CD4-positive, alpha-beta memory T cell (primary cell): Measurements from ENCODE around the gene TULP3. TPM values are rescaled to one million over a fixed set of nuclear protein-coding genes. Genes with fewer than 3 reads are reported as not detected.
A peak's percentile ranks its signal among the peaks of the same experiment; 100 is the strongest.

Experiments used
- CTCF ChIA-PET: fragments of 350-600 bp; sonication (Branson Sonifier 250); formaldehyde crosslinking; loops from one replicate; lab custom pipeline; 2021; ENCODE audit warnings: inconsistent platforms; ENCODE audit not compliant: partially characterized antibody; lab: Charles Lee
- POLR2A ChIA-PET: fragments of 350-600 bp; sonication (Branson Sonifier 250); formaldehyde crosslinking; loops from one replicate; lab custom pipeline; 2021; ENCODE audit not compliant: partially characterized antibody; lab: Charles Lee
- DNase-seq, 5 donors: peaks; one replicate each; pipeline versions ENCODE4 v3.0.0 to v3.0.0-alpha.2; 2020 to 2022; ENCODE audit warnings: mixed read lengths in 1 of 5
- H3K27ac ChIP-seq: one replicate; pipeline ENCODE4 v1.7.0; 2013; ENCODE audit warnings: low read depth, low read length
- H3K27me3 ChIP-seq: 2 replicates; pipeline ENCODE4 v1.7.0; 2013; ENCODE audit warnings: mild to moderate bottlenecking, low read length, moderate library complexity; ENCODE audit not compliant: insufficient read depth
- H3K36me3 ChIP-seq: 2 replicates; pipeline ENCODE4 v1.7.0; 2013; ENCODE audit warnings: mild to moderate bottlenecking, low read length, moderate library complexity; ENCODE audit not compliant: insufficient read depth
- H3K4me1 ChIP-seq: 2 replicates; pipeline ENCODE4 v1.7.0; 2013; ENCODE audit warnings: mild to moderate bottlenecking, low read length, moderate library complexity; ENCODE audit not compliant: insufficient read depth
- H3K4me3 ChIP-seq, 2 donors: one replicate each; pipeline ENCODE4 v1.7.0; 2013; ENCODE audit warnings: low read length in 2 of 2, mild to moderate bottlenecking in 1 of 2
- H3K9me3 ChIP-seq, 2 donors: one replicate each; pipeline ENCODE4 v1.7.0; 2013; ENCODE audit warnings: low read length in 2 of 2, control low read depth in 1 of 2; ENCODE audit not compliant: control insufficient read depth in 1 of 2
- H3K27ac Mint-ChIP-seq, 7 donors: one replicate each; pipeline ENCODE4 v1.8.0; 2020 to 2021; ENCODE audit warnings: mixed read lengths in 7 of 7, mild to moderate bottlenecking in 6 of 7, inconsistent platforms in 3 of 7, moderate library complexity in 3 of 7
- H3K27me3 Mint-ChIP-seq, 2 donors: one replicate each; pipeline ENCODE4 v1.8.0; 2020 to 2021; ENCODE audit warnings: mixed read lengths in 2 of 2
- H3K36me3 Mint-ChIP-seq, 2 donors: one replicate each; pipeline ENCODE4 v1.8.0; 2020 to 2021; ENCODE audit warnings: mixed read lengths in 2 of 2, inconsistent platforms in 1 of 2, mild to moderate bottlenecking in 1 of 2
- H3K4me1 Mint-ChIP-seq, 4 donors: one replicate each; pipeline ENCODE4 v1.8.0; 2020 to 2021; ENCODE audit warnings: mixed read lengths in 4 of 4, mild to moderate bottlenecking in 1 of 4
- H3K4me3 Mint-ChIP-seq, 8 donors: one replicate each; pipeline ENCODE4 v1.8.0; 2020 to 2021; ENCODE audit warnings: mixed read lengths in 8 of 8, mild to moderate bottlenecking in 7 of 8, moderate library complexity in 6 of 8, inconsistent platforms in 3 of 8
- H3K9me3 Mint-ChIP-seq, 8 donors: one replicate each; pipeline ENCODE4 v1.8.0; 2020 to 2021; ENCODE audit warnings: mixed read lengths in 8 of 8, mild to moderate bottlenecking in 5 of 8, inconsistent platforms in 3 of 8, moderate library complexity in 1 of 8
- intact Hi-C: fragments of 100-400 bp; cut with micrococcal nuclease; formaldehyde crosslinking; loops from one replicate; pipeline ENCODE4 v1.15.1; 2023
- polyA plus RNA-seq, 2 donors: library from polyadenylated mRNA; unstranded; fragments of 300-500 nt; fragmentation: Illumina TruSeq; gene quantifications; one replicate each; pipeline ENCODE4 v1.2.3, GENCODE V29; 2021
- total RNA-seq, 2 experiments: library from RNA; stranded (reverse); gene quantifications; one replicate each; pipeline ENCODE4 v1.2.3, GENCODE V29; 2021

The TULP3 gene
- total and polyA plus RNA-seq, 4 experiments from 2014 or later, result 6.7 to 10.0 (median 8.8) TPM

GRCh38 chr12:2853626-2854025, 37.1 kb upstream of the TULP3 start:
- H3K9me3 Mint-ChIP-seq, result no peaks in the 10 kb centered on the region
- Histone ChIP-seq H3K27ac (no peak overlapping the region), H3K4me1 (no peaks in the 10 kb centered on the region), H3K4me3 (no peak overlapping the region), H3K9me3 (no peaks in the 10 kb centered on the region), H3K27me3 (no peaks in the 10 kb centered on the region), H3K36me3 (peaks cover 3% of the 10 kb centered on the region)
- ChIA-PET CTCF (interaction anchor here (0.7 to 2.3 kb wide), 3 partner anchors 10 to 1930 kb away, joined by 3 to 8 read pairs (median 6); no protein-coding TSS in a partner anchor), POLR2A (no interaction called here)
- no peaks in the 10 kb centered on the region for H3K27me3 Mint-ChIP-seq
- intact Hi-C loops, result no loop called here
- H3K27ac Mint-ChIP-seq, result peak overlapping the region in 1 of 7 donors; percentile 79
- H3K4me1 Mint-ChIP-seq, result peaks cover 0 to 6% (median 0%) of the 10 kb centered on the region in 4 donors
- H3K4me3 Mint-ChIP-seq, result no peak overlapping the region
- peak in 3 of 5 donors; percentile 15 to 24 (median 18) for DNase-seq
- H3K36me3 Mint-ChIP-seq, result peaks cover 13 to 23% of the 10 kb centered on the region in 2 donors

DNA sequence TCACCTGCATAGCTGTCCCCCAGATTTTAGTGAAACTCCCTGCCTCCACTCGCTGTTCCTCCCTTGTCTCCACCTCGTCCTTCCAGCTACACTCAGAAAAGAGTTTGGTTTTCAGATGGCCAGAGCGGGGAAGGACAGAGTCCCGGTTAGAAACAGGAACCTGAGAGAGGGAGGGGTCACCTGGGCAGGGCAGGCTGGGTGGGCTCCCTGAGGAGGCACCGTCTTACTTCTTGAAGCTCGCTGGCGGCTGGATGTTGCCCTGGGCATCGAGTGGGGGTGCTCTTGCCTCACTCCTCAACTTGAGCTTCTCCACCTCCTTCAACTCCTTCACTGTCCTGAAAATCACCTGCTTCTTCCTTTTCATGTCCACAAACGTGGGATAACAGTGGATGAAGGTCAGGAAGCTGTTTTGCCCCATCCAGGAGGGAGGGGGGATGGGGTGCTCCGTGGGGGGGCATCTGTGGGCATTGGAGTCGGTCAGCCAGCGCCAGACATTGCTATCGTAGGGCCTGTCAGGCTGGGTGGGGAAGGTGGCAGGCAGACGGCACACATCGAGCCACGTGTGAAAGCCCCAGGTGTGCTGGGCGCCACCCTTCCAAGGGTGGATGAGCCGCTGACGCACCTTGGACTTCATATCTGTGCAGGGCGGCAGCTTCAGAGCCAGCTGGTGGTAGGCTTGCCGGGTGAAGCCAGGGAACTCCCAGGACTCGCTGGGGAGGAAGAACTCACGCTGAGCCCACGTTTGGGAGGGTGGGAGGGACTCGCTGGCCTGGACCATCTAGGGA, 35.8 kb upstream of the TULP3 start:
- POLR2A ChIA-PET, result no interaction called here
- H3K4me1 Mint-ChIP-seq, result peaks cover 0 to 4% (median 0%) of the 10 kb centered on the region in 4 donors
- Histone ChIP-seq H3K36me3 (no peaks in the 10 kb centered on the region), H3K27me3 (no peaks in the 10 kb centered on the region), H3K4me3 (no peak overlapping the region), H3K27ac (no peak overlapping the region), H3K9me3 (no peaks in the 10 kb centered on the region), H3K4me1 (no peaks in the 10 kb centered on the region)
- CTCF ChIA-PET, result interaction anchor here (0.8 to 2.3 kb wide), 3 partner anchors 9 to 89 kb away, joined by 4 to 8 read pairs (median 6); no protein-coding TSS in a partner anchor
- H3K27ac Mint-ChIP-seq, result no peak overlapping the region
- DNase-seq, result no peak
- peaks cover 10 to 13% of the 10 kb centered on the region in 2 donors for H3K36me3 Mint-ChIP-seq
- intact Hi-C loops, result no loop called here
- no peaks in the 10 kb centered on the region for H3K27me3 Mint-ChIP-seq
- H3K4me3 Mint-ChIP-seq, result no peak overlapping the region
- H3K9me3 Mint-ChIP-seq, result no peaks in the 10 kb centered on the region

DNA sequence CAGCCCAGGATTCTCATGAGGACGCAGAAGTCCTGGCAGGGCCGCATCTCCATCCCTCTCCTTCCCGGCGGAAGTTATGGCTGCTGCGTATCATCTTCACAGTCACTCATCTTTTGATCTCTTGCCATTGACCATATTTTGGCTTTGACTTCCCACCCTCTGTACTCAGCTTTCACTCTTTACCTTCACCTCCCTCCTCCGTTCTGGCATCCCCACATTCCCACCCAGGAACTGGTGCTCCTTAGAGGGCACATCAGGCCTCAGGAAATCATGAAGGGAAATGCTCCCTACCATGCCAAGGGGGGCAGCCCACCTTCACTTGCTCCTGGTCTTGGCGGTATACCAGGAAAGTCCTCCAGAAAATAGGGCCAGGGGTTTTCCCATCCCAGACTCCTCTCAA, 35.1 kb upstream of the TULP3 start:
- CTCF ChIA-PET, result no interaction called here
- H3K36me3 Mint-ChIP-seq, result peaks cover 10 to 12% of the 10 kb centered on the region in 2 donors

GRCh38 chr12:2856051-2856450, 34.6 kb upstream of the TULP3 start:
- no peaks in the 10 kb centered on the region for H3K9me3 Mint-ChIP-seq
- CTCF ChIA-PET, result no interaction called here
- intact Hi-C loops, result no loop called here

More for the DNA sequence above, 35.1 kb upstream of the TULP3 start:
- H3K9me3 Mint-ChIP-seq, result no peaks in the 10 kb centered on the region
- peak overlapping the region in 4 of 7 donors; percentile 0 to 57 (median 46) for H3K27ac Mint-ChIP-seq
- no peak for DNase-seq
- intact Hi-C loops, result no loop called here
- Histone ChIP-seq H3K4me3 (no peak overlapping the region), H3K36me3 (no peaks in the 10 kb centered on the region), H3K9me3 (no peaks in the 10 kb centered on the region), H3K4me1 (no peaks in the 10 kb centered on the region), H3K27ac (no peak overlapping the region), H3K27me3 (no peaks in the 10 kb centered on the region)
- H3K27me3 Mint-ChIP-seq, result no peaks in the 10 kb centered on the region
- peaks cover 0 to 4% (median 0%) of the 10 kb centered on the region in 4 donors for H3K4me1 Mint-ChIP-seq
- no peak overlapping the region for H3K4me3 Mint-ChIP-seq
- POLR2A ChIA-PET, result no interaction called here

DNA sequence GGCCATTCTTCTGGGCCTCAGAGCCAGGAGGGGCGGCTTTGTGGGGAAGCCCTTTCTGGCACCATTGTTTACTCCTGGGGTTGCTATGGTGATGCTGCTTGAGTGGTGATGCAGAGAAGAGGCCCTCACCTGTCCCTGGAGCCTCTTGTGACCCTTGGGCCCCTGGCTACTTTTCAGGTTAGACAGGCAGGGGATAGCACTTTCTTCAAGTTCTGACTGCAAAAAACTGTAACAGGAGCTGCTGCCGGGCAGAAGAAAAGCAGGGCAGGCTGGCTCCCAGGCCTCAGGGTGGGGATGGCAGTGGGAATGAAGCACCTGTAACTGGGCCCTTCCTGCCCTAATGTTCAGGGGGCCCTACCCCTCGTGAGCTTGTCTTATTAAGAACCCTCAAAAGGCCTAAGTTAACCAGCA, 33.7 kb upstream of the TULP3 start, which contains the start of gene TEX52:
Gene TEX52, minus strand, starts transcription at position 19 of the 411 bp plus-strand sequence. Its CDS starts 13 bp downstream, at position 6.
- Mint-ChIP-seq H3K27ac (peak within 1 kb of the TSS in 1 of 7 donors; percentile 81), H3K9me3 (no peaks in the 10 kb centered on the region), H3K36me3 (peaks cover 10 to 12% of the 10 kb centered on the region in 2 donors), H3K4me3 (no peak within 1 kb of the TSS), H3K27me3 (no peaks in the 10 kb centered on the region), H3K4me1 (peaks cover 0 to 2% (median 0%) of the 10 kb centered on the region in 4 donors)
- Histone ChIP-seq H3K9me3 (no peaks in the 10 kb centered on the region), H3K27ac (no peak within 1 kb of the TSS), H3K4me1 (no peaks in the 10 kb centered on the region), H3K4me3 (no peak within 1 kb of the TSS), H3K36me3 (no peaks in the 10 kb centered on the region), H3K27me3 (no peaks in the 10 kb centered on the region)
- intact Hi-C loops, result no loop called here
- POLR2A ChIA-PET, result no interaction called here
- no peak for DNase-seq
- CTCF ChIA-PET, result interaction anchor here (1.1 kb wide), 1 partner anchor 28 kb away, joined by 3 read pairs; no protein-coding TSS in a partner anchor

More at GRCh38 chr12:2856051-2856450, 34.6 kb upstream of the TULP3 start:
- Histone ChIP-seq H3K4me3 (no peak overlapping the region), H3K36me3 (no peaks in the 10 kb centered on the region), H3K27ac (no peak overlapping the region), H3K9me3 (no peaks in the 10 kb centered on the region), H3K27me3 (no peaks in the 10 kb centered on the region), H3K4me1 (no peaks in the 10 kb centered on the region)
- POLR2A ChIA-PET, result no interaction called here
- Mint-ChIP-seq H3K4me1 (peaks cover 0 to 4% (median 0%) of the 10 kb centered on the region in 4 donors), H3K4me3 (no peak overlapping the region), H3K27me3 (no peaks in the 10 kb centered on the region), H3K36me3 (peaks cover 10 to 12% of the 10 kb centered on the region in 2 donors), H3K27ac (peak overlapping the region in 1 of 7 donors; percentile 81)
- no peak for DNase-seq

- H3K27ac ChIP-seq, result no peak overlapping the region
- H3K36me3 ChIP-seq, result no peaks in the 10 kb centered on the region
- CTCF ChIA-PET, result interaction anchor here (1.1 kb wide), 1 partner anchor 28 kb away, joined by 3 read pairs; no protein-coding TSS in a partner anchor
- no peaks in the 10 kb centered on the region for H3K27me3 ChIP-seq
- H3K9me3 ChIP-seq, result no peaks in the 10 kb centered on the region
- no peak for DNase-seq
- no peaks in the 10 kb centered on the region for H3K4me1 ChIP-seq
- intact Hi-C loops, result no loop called here
- Mint-ChIP-seq H3K9me3 (no peaks in the 10 kb centered on the region), H3K4me1 (peaks cover 0 to 1% (median 0%) of the 10 kb centered on the region in 4 donors), H3K27ac (no peak overlapping the region), H3K27me3 (no peaks in the 10 kb centered on the region), H3K36me3 (peaks cover 10 to 12% of the 10 kb centered on the region in 2 donors), H3K4me3 (no peak overlapping the region)
- H3K4me3 ChIP-seq, result no peak overlapping the region
- POLR2A ChIA-PET, result interaction anchor here (1.2 kb wide), 1 partner anchor 20 kb away, joined by 4 read pairs; the partner anchor contains the start of genes FOXM1 and RHNO1
These were observed 33.1 kb upstream of the TULP3 start for GRCh38 chr12:2857576-2857975.

DNA sequence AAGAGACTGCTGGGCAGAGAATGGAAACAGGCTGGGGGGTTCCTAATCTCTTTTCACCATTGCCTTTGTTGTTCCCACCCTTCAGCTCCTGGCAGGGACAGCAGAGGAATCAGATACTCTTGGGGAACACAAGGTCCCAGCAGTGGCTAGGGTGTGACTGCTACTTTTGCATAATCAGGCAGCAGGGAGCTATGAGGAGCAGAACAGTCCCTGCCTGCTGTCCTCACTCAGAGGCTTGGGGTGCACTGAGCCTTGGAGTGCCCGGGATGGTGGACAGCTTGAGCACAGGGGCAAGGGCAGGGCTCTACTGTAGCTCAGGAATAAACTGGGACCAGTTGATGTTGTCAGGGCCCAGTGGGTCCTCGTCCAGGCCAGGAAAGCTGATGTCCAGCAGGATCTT, 32.4 kb upstream of the TULP3 start:
- H3K4me1 Mint-ChIP-seq, result peaks cover 0 to 1% (median 0%) of the 10 kb centered on the region in 4 donors
- POLR2A ChIA-PET, result interaction anchor here (1.2 kb wide), 1 partner anchor 19 kb away, joined by 4 read pairs; the partner anchor contains the start of genes FOXM1 and RHNO1
- CTCF ChIA-PET, result interaction anchor here (0.9 kb wide), 1 partner anchor 215 kb away, joined by 3 read pairs; no protein-coding TSS in a partner anchor
- Histone ChIP-seq H3K4me1 (no peaks in the 10 kb centered on the region), H3K27me3 (no peaks in the 10 kb centered on the region), H3K9me3 (no peaks in the 10 kb centered on the region), H3K27ac (no peak overlapping the region), H3K4me3 (no peak overlapping the region), H3K36me3 (no peaks in the 10 kb centered on the region)
- H3K9me3 Mint-ChIP-seq, result no peaks in the 10 kb centered on the region
- no peak for DNase-seq
- no peaks in the 10 kb centered on the region for H3K27me3 Mint-ChIP-seq
- H3K4me3 Mint-ChIP-seq, result no peak overlapping the region
- peaks cover 10 to 12% of the 10 kb centered on the region in 2 donors for H3K36me3 Mint-ChIP-seq
- intact Hi-C loops, result no loop called here
- H3K27ac Mint-ChIP-seq, result peak overlapping the region in 2 of 7 donors; percentile 65 to 71
